Activated T-helper 1 cell treated with anti-CD3 and anti-CD28 coated beads, Interleukin-2, amount 50 U/mL, for 16 hours (primary cell): Measurements from ENCODE around the gene RASSF5.

ENCODE experiments used
- DNase-seq, 2 donors: peaks; one replicate each; pipeline ENCODE4 v3.0.0-alpha.2; 2020; ENCODE audit warnings: low read depth in 1 of 2, low spot score in 1 of 2

The RASSF5 gene

DNA sequence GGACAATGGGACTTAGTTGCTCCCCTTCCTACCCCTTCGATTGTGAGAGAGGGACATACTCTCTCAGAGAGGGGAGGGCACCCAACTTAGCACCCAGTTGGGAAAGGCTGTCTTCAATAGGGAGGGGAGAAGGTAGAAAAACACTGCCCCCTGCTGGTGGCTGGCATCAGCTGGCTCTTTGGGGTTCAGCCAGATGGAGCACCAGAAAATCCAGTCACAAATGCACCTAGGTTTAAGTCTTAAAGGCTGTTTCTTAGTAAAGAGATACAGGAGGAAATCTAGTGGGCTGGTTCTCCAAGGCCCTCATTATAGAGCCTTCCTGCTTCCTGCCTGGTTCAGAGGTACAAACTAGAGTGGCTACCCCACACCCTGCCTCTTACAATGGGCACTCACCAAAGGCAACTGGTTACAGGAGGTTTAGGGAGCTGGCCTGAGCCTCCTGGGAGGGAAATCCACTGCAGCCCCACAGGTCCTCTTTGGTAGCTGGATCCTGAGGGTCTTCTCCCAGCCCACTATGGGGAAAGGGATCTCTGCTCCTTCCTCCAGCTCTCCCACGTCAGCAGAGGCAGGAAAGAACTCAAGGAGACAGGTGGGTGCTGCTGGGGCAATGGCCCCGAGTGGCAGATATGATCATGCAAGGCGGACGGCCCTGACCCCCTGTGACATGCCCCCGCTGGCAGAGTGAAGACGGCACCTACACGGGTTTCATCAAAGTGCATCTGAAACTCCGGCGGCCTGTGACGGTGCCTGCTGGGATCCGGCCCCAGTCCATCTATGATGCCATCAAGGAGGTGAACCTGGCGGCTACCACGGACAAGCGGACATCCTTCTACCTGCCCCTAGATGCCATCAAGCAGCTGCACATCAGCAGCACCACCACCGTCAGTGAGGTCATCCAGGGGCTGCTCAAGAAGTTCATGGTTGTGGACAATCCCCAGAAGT is 76.6 kb downstream of the RASSF5 start:
- peak; percentile 77 to 80 for DNase-seq

DNA sequence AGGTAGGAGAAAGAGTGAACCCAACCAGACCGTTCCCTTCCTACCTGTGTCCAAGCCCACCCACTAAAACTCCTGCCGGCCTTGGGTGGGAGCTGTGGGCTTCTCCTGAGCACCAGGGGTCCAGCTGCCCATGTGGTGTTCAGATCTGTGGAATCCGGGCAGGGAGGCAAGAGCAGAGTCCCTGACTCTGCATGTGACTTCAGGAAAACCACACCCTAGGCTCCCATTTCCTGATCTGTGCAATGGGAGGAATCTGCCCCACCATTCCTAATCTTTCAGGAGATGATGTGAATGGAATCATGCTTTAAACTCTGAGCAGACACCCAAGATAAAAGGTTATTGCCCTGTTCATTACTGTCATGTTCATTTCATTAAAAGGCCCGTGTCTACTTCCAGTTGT is 77.4 kb downstream of the RASSF5 start:
- no peak for DNase-seq

GRCh38 chr1:206586501-206587445 is 79.4 kb downstream of the RASSF5 start:
- DNase-seq, result no peak

DNA sequence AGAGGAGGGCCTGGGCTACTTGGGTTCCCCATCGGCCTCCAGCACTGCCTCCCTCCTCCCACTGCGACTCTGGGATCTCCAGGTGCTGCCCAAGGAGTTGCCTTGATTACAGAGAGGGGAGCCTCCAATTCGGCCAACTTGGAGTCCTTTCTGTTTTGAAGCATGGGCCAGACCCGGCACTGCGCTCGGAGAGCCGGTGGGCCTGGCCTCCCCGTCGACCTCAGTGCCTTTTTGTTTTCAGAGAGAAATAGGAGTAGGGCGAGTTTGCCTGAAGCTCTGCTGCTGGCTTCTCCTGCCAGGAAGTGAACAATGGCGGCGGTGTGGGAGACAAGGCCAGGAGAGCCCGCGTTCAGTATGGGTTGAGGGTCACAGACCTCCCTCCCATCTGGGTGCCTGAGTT is 80.6 kb downstream of the RASSF5 start:
- DNase-seq, result no peak

GRCh38 chr1:206588492-206588891 is 81.2 kb downstream of the RASSF5 start:
- no peak for DNase-seq

DNA sequence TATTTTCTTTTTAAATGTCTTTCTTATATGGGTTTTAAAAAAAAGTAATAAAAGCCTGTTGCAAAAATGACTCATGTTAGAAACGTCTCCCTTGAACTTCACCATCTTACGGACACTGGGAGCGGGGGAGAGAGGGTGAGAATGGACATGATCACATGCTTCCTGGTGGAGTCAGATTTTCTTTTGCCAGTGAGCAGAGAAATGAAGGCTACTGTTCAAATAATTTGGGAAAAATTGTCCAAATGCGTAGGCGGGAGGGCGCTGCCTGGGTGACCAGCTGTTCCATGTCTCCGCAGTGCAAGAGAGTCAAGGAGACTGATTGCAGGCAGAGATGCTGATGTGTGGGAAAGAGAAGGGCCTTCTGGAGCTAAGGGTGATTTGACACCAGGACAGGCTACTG is 81.9 kb downstream of the RASSF5 start:
- DNase-seq, result no peak

GRCh38 chr1:206590025-206590758 is 82.9 kb downstream of the RASSF5 start:
- DNase-seq, result peak in 1 of 2 donors; percentile 47

- no peak for DNase-seq
These were observed 83.9 kb downstream of the RASSF5 start for GRCh38 chr1:206591226-206591625.

DNA sequence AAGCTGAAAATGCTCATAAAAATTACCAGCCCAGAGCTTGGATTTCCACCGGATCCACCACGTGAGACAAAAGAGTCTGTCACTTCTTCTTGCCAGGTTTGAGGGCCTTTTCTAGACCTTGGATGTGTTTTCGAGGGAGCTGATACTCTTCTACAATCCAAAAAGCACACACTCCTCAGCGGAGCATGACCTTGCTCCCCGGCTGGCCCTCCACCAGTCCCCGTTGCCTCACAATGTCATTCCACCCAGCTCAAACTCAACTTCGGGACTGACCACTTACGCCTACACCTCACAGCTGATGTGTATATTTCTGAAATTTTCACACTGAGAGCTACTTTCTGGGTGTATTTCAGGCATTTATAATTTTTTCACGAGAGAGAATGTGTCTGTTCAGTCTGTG is 84.4 kb downstream of the RASSF5 start:
- no peak for DNase-seq

- DNase-seq, result no peak
These were observed 86.1 kb downstream of the RASSF5 start for GRCh38 chr1:206593351-206593925.

- no peak for DNase-seq
These were observed 88.4 kb downstream of the RASSF5 start for GRCh38 chr1:206595581-206596318.

- no peak for DNase-seq
These were observed 89.0 kb downstream of the RASSF5 start for GRCh38 chr1:206596319-206596666.

GRCh38 chr1:206600527-206600926 is 93.2 kb downstream of the RASSF5 start:
- no peak for DNase-seq

GRCh38 chr1:206604861-206605260 is 97.5 kb downstream of the RASSF5 start:
- DNase-seq, result no peak

GRCh38 chr1:206606867-206607266 is 99.5 kb downstream of the RASSF5 start:
- no peak for DNase-seq

- DNase-seq, result peak in 1 of 2 donors; percentile 30
These were observed 100.9 kb downstream of the RASSF5 start for GRCh38 chr1:206608108-206608698.

- no peak for DNase-seq
These were observed 102.1 kb downstream of the RASSF5 start for GRCh38 chr1:206609229-206609991.

GRCh38 chr1:206612129-206612876 is 105.0 kb downstream of the RASSF5 start, which contains the start of gene EIF2D:
Gene EIF2D, minus strand, starts transcription at chr1:206612465. Its CDS starts 123 bp downstream, at chr1:206612342.
- DNase-seq, result peak; percentile 85 to 94
